PC-9 (cell line): ENCODE measurements around the gene SP100. TPM values are rescaled to one million over a fixed set of nuclear protein-coding genes. Genes with fewer than 3 reads are reported as not detected.

Experiments
- BruUV-seq: library from RNA; stranded (reverse); fragments of 400-500 nt; replicated peaks from 2 replicates; lab custom pipeline; 2021; lab: Mats Ljungman, UMichigan
- CTCF ChIA-PET: fragments of 300-600 bp; sonication (Branson Sonifier 250); formaldehyde crosslinking; loops from one replicate; lab custom pipeline; 2022; ENCODE audit warnings: antibody characterized with exemption; lab: Charles Lee
- POLR2A ChIA-PET: fragments of 300-600 bp; sonication (Branson Sonifier 250); formaldehyde crosslinking; loops from one replicate; lab custom pipeline; 2022; ENCODE audit warnings: antibody characterized with exemption; ENCODE audit not compliant: unreplicated experiment; lab: Charles Lee
- DNase-seq, 2 experiments: peaks; one replicate each; pipeline versions ENCODE4 v3.0.0 to v3.0.0-alpha.2; 2015 to 2022; ENCODE audit warnings: mixed read lengths in 1 of 2
- H2AFZ ChIP-seq: fragments of 200-600 bp; sonication (generic); 2 replicates; pipeline ENCODE4 v1.8.1; 2017; ENCODE audit warnings: antibody characterized with exemption
- H3F3A ChIP-seq: fragments of 200-600 bp; sonication (generic); 2 replicates; pipeline ENCODE4 v1.8.1; 2017; ENCODE audit warnings: antibody characterized with exemption, mild to moderate bottlenecking, low read depth; ENCODE audit not compliant: insufficient read depth
- H3K27ac ChIP-seq: fragments of 200-600 bp; sonication (generic); 2 replicates; pipeline ENCODE4 v1.6.1; 2016; ENCODE audit warnings: mixed run types
- H3K27me3 ChIP-seq: fragments of 200-600 bp; sonication (generic); 2 replicates; pipeline ENCODE4 v1.6.1; 2016; ENCODE audit warnings: low read depth, mixed run types; ENCODE audit not compliant: insufficient read depth
- H3K36me3 ChIP-seq: fragments of 200-600 bp; sonication (generic); 2 replicates; pipeline ENCODE4 v1.6.1; 2016; ENCODE audit warnings: low read depth, mixed run types
- H3K4me1 ChIP-seq: fragments of 200-600 bp; sonication (generic); replicated peaks from 2 replicates; pipeline ENCODE4 v1.6.1; 2016; ENCODE audit warnings: mixed run types; ENCODE audit not compliant: insufficient read depth
- H3K4me2 ChIP-seq: fragments of 200-600 bp; sonication (generic); 2 replicates; pipeline ENCODE4 v1.6.1; 2017; ENCODE audit warnings: mixed run types
- H3K4me3 ChIP-seq: fragments of 200-600 bp; sonication (generic); 2 replicates; pipeline ENCODE4 v1.6.1; 2016; ENCODE audit warnings: mixed run types
- H3K79me2 ChIP-seq: fragments of 200-600 bp; sonication (generic); 2 replicates; pipeline ENCODE4 v1.6.1; 2017; ENCODE audit warnings: low read depth, mixed run types
- H3K9me2 ChIP-seq: fragments of 200-600 bp; sonication (generic); 2 replicates; pipeline ENCODE4 v1.8.1; 2017; ENCODE audit warnings: mild to moderate bottlenecking; ENCODE audit not compliant: insufficient read depth
- H3K9me3 ChIP-seq: fragments of 200-600 bp; sonication (generic); 2 replicates; pipeline ENCODE4 v1.8.1; 2016; ENCODE audit warnings: low read depth; ENCODE audit not compliant: insufficient read depth
- H4K20me1 ChIP-seq: fragments of 200-600 bp; sonication (generic); 2 replicates; pipeline ENCODE4 v1.8.1; 2017; ENCODE audit not compliant: insufficient read depth
- EZH2 ChIP-seq: fragments of 200-600 bp; sonication (generic); IDR thresholded peaks from 2 replicates; pipeline ENCODE4 v1.8.0; 2017; ENCODE audit warnings: antibody characterized with exemption, low read depth
- intact Hi-C: fragments of 100-400 bp; cut with micrococcal nuclease; formaldehyde crosslinking; loops from one replicate; pipeline ENCODE4 v1.10.0; 2022; ENCODE audit not compliant: unreplicated experiment
- total RNA-seq: library from RNA; stranded (reverse); gene quantifications from 2 replicates; pipeline ENCODE4 v1.2.3, GENCODE V29; 2021
- TF ChIP-seq, protein P1 (sequence below): fragments of 200-600 bp; sonication (generic); conservative IDR thresholded peaks from 2 replicates; pipeline ENCODE4 v1.6.1; 2017; ENCODE audit warnings: mixed run types, antibody characterized with exemption, mild to moderate bottlenecking, moderate library complexity

The SP100 gene
- total RNA-seq, 1 experiment from 2014 or later: 61.7 TPM

DNA sequence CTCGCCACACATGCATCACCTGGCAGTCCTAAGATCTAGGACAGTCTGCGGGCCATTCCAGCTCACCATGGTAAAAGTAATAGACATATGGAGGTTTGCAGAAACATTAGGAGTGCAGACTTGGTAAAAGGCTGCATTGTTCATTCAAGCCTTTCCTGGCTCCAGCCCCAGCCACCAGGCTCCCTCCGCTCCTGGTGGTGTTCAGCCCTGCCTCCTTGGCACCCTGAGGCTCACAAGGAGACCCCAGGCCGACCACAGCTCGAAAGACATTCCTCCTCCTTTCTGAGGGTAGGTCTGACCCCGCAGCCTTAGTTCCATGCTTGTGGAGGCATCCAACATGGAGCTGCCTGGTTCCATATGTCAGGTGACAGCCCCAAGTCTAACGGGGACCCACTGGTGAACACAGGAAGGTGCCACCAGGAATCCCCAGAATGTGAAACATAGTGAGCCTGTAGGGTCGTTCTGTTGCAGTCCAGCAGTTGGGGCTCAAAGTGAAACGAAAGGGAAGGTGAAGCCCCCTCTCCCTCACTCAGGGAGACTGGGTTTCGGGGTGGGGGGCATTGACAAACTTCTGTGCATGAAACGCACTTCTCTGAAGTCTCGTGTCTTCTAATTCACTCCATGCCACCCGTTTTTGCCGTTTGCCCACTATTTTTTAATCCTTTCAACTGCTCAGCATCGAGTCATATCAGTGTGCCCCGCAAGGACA, 5.0 kb upstream of the SP100 start:
- Histone ChIP-seq H3K27me3 (no peaks in the 10 kb centered on the region), H2AFZ (peak overlapping the region; percentile 90), H4K20me1 (no peaks in the 10 kb centered on the region), H3K9me3 (no peaks in the 10 kb centered on the region), H3K4me3 (peak overlapping the region; percentile 75), H3K4me1 (peaks cover 9% of the 10 kb centered on the region), H3K27ac (no peak overlapping the region), H3K79me2 (no peaks in the 10 kb centered on the region), H3F3A (no peaks in the 10 kb centered on the region; the same call in 1 of the 2 replicates), H3K36me3 (no peaks in the 10 kb centered on the region), H3K9me2 (no peaks in the 10 kb centered on the region), H3K4me2 (peak overlapping the region; percentile 93)
- intact Hi-C loops: loop anchor here (10.0 kb wide), 1 partner anchor 204 kb away; no protein-coding TSS in a partner anchor
- TF ChIP-seq, protein P1, sequence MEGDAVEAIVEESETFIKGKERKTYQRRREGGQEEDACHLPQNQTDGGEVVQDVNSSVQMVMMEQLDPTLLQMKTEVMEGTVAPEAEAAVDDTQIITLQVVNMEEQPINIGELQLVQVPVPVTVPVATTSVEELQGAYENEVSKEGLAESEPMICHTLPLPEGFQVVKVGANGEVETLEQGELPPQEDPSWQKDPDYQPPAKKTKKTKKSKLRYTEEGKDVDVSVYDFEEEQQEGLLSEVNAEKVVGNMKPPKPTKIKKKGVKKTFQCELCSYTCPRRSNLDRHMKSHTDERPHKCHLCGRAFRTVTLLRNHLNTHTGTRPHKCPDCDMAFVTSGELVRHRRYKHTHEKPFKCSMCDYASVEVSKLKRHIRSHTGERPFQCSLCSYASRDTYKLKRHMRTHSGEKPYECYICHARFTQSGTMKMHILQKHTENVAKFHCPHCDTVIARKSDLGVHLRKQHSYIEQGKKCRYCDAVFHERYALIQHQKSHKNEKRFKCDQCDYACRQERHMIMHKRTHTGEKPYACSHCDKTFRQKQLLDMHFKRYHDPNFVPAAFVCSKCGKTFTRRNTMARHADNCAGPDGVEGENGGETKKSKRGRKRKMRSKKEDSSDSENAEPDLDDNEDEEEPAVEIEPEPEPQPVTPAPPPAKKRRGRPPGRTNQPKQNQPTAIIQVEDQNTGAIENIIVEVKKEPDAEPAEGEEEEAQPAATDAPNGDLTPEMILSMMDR: no peak
- TF ChIP-seq EZH2: no peak
- POLR2A ChIA-PET: no interaction called here
- DNase-seq: no peak
- no TSS peak for BruUV-seq
- CTCF ChIA-PET: no interaction called here

DNA sequence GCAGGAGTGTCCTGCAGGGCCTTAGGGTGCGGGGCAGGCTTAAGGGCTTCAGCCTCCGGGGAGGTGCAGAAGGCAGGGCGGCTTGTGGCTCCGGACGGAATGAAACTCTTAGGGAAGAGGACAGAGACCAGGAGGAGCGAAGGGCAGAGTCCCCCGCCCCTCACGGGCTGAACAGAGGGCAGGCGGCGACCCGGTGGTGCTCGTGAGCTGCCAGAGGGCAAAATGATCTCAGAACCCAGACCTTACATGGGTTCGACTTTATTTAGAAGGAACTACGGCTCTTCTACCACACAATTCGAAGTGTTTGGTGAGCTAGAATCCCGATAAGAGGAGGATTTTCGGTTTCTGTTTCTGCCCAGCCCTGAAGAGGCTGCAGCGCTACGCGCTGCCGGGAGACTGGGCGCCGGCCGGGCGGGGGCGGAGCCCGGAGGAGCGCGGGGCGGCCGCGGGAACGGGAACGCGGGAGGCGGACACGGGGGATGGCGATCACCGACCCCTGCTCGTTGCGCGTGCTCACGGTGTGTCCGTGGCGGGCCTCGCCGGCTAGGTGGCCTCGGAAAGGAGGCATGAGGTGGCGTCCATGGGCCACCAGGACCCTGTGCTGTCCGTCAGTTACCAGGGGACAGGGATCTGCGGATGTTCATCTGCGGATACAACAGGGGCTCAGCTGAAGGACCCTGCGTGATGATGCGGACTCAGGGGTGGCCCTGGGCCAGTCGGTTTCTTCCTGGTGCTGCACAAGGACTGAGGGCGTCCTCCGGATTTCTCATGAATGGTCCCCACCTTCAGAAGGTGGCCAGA, 4.2 kb upstream of the SP100 start:
- CTCF ChIA-PET: no interaction called here

DNA sequence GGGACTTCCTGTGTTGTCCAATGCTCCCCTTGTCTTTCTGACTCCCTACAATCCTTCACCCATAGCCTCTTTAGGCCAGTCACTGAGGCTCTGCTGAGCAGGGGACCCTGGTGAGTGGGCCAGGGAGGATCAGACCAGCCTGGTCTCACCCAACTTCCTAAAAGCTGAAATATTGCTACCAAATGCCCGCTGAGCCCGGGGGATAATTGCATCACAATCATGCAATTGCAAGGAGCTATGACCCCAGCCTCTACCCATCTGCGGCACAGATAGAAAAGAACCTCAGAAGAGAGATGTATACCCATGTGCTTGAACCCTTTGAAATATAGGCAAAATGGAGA, 3.7 kb upstream of the SP100 start:
- no TSS peak for BruUV-seq
- ChIA-PET POLR2A (no interaction called here), CTCF (no interaction called here)
- H3K27ac ChIP-seq: no peak overlapping the region
- peaks cover 5% of the 10 kb centered on the region; the same call in 1 of the 2 replicates for H3F3A ChIP-seq
- H3K4me2 ChIP-seq: peak overlapping the region; percentile 93
- no peaks in the 10 kb centered on the region for H3K27me3 ChIP-seq
- peak overlapping the region; percentile 90 for H2AFZ ChIP-seq
- peaks cover 17% of the 10 kb centered on the region for H3K4me1 ChIP-seq
- peak overlapping the region; percentile 75 for H3K4me3 ChIP-seq
- H3K9me3 ChIP-seq: no peaks in the 10 kb centered on the region
- intact Hi-C loops: loop anchor here (2.0 to 10.0 kb wide), 2 partner anchors 86 to 202 kb away; partner anchors contain the start of gene SP140L
- no peaks in the 10 kb centered on the region for H4K20me1 ChIP-seq
- H3K9me2 ChIP-seq: no peaks in the 10 kb centered on the region
- no peak for DNase-seq
- H3K36me3 ChIP-seq: no peaks in the 10 kb centered on the region
- H3K79me2 ChIP-seq: peaks cover 10% of the 10 kb centered on the region
- no peak for TF ChIP-seq EZH2
- TF ChIP-seq, protein P1: no peak

More for the DNA sequence above, 4.2 kb upstream of the SP100 start:
- 0 out of 2 replicates have a peak, but pooled peaks cover 4% of the 10 kb centered on the region for H3K79me2 ChIP-seq
- TF ChIP-seq, protein P1: no peak
- no peak for TF ChIP-seq EZH2
- H4K20me1 ChIP-seq: no peaks in the 10 kb centered on the region
- BruUV-seq: no TSS peak
- peak in 1 of 2 experiments; percentile 55 for DNase-seq
- H3K27ac ChIP-seq: no peak overlapping the region
- H2AFZ ChIP-seq: peak overlapping the region; percentile 90
- no peaks in the 10 kb centered on the region for H3K9me3 ChIP-seq
- peak overlapping the region; percentile 93 for H3K4me2 ChIP-seq
- no peaks in the 10 kb centered on the region for H3K9me2 ChIP-seq
- H3K4me3 ChIP-seq: peak overlapping the region; percentile 75
- intact Hi-C loops: loop anchor here (2.0 to 10.0 kb wide), 2 partner anchors 85 to 203 kb away; partner anchors contain the start of gene SP140L
- peaks cover 11% of the 10 kb centered on the region for H3K4me1 ChIP-seq
- H3K36me3 ChIP-seq: no peaks in the 10 kb centered on the region
- POLR2A ChIA-PET: no interaction called here
- no peaks in the 10 kb centered on the region for H3K27me3 ChIP-seq
- peaks cover 5% of the 10 kb centered on the region; the same call in 1 of the 2 replicates for H3F3A ChIP-seq
